K562 (cell line): ENCODE data around the gene SLC37A2. TPM values are rescaled to one million over a fixed set of nuclear protein-coding genes. Genes with fewer than 3 reads are reported as not detected.

Experiments
- ATAC-seq: fragments of 200-7000 bp; cut with Tn5 transposase; 3 replicates; pipeline ENCODE4 v1.9.1; 2020; ENCODE audit warnings: moderate library complexity
- BruUV-seq: library from RNA; stranded (reverse); fragments of 400-500 nt; replicated peaks from 2 replicates; lab custom pipeline; 2021; lab: Mats Ljungman, UMichigan
- CTCF ChIA-PET: fragments of 300-600 bp; formaldehyde crosslinking; extraction: SDS; loops from one replicate; lab custom pipeline; 2021; ENCODE audit warnings: low intra/inter-chr PET ratio; lab: Yijun Ruan, JAX
- POLR2A ChIA-PET: fragments of 300-600, 350-650 bp; sonication (Branson Sonifier 250); formaldehyde crosslinking; extraction: SDS; loops from one replicate; lab custom pipeline; 2021; ENCODE audit warnings: antibody characterized with exemption, inconsistent platforms; lab: Yijun Ruan, JAX
- DNase-seq, 4 experiments: peaks; one replicate each; pipeline versions ENCODE4 v3.0.0 to v3.0.0-alpha.2; 2011 to 2018; ENCODE audit warnings: low spot score in 3 of 4, mixed read lengths in 3 of 4; ENCODE audit errors: extremely low read depth in 1 of 4
- FAIRE-seq: peaks from 2 replicates; lab custom pipeline; 2011; peaks lifted over from hg19 to GRCh38; lab: Jason Lieb, UNC
- H2AFZ ChIP-seq: 2 replicates; pipeline ENCODE4 v1.6.0; 2011; ENCODE audit warnings: low read depth, low read length, control low read depth, inconsistent platforms
- H3K27ac ChIP-seq: fragments of 200-600 bp; 3 replicates; pipeline ENCODE4 v1.8.0; 2011; ENCODE audit warnings: low read depth, mild to moderate bottlenecking, control low read depth, inconsistent platforms, low read length, moderate library complexity, mixed read lengths; ENCODE audit errors: extremely low read depth
- H3K27me3 ChIP-seq, 2 experiments: fragments of 300-600 bp in 1 of 2; 2 replicates in 1 of 2; 3 replicates in 1 of 2; pipeline versions ENCODE4 v1.6.0 to v1.8.0; 2011; ENCODE audit warnings: inconsistent platforms in 2 of 2, low read length in 2 of 2, mild to moderate bottlenecking in 1 of 2, mixed read lengths in 1 of 2, moderate library complexity in 1 of 2; ENCODE audit not compliant: control insufficient read depth in 2 of 2, insufficient read depth in 2 of 2
- H3K36me3 ChIP-seq: fragments of 300-600 bp; 3 replicates; pipeline ENCODE4 v1.8.0; 2011; ENCODE audit warnings: mild to moderate bottlenecking, low read length, inconsistent platforms; ENCODE audit not compliant: control insufficient read depth, insufficient read depth
- H3K4me1 ChIP-seq, 2 experiments: fragments of 200-600 bp in 1 of 2; replicated peaks in 1 of 2; 2 replicates in 1 of 2; 3 replicates in 1 of 2; pipeline versions ENCODE4 v1.5.1 to v1.8.0; 2011; ENCODE audit warnings: inconsistent platforms in 2 of 2, low read length in 2 of 2, mild to moderate bottlenecking in 1 of 2, mixed read lengths in 1 of 2, moderate library complexity in 1 of 2; ENCODE audit not compliant: control insufficient read depth in 2 of 2, insufficient read depth in 2 of 2
- H3K4me2 ChIP-seq: 2 replicates; pipeline ENCODE4 v1.6.1; 2011; ENCODE audit warnings: low read length, control low read depth, inconsistent platforms, mixed read lengths; ENCODE audit not compliant: insufficient read depth
- H3K4me3 ChIP-seq: fragments of 200-600 bp; sonication (generic), shearing (Covaris generic); 2 replicates; pipeline ENCODE4 v1.5.1; 2016; ENCODE audit warnings: control low read depth, inconsistent platforms
- H3K79me2 ChIP-seq: fragments of 200-600 bp; 3 replicates; pipeline ENCODE4 v1.8.0; 2011; ENCODE audit warnings: low read length, inconsistent platforms; ENCODE audit not compliant: control insufficient read depth, insufficient read depth
- H3K9ac ChIP-seq, 2 experiments: 2 replicates each; pipeline versions ENCODE4 v1.6.0 to v1.6.1; 2011; ENCODE audit warnings: low read depth in 2 of 2, low read length in 2 of 2, control low read depth in 1 of 2, inconsistent platforms in 1 of 2, mild to moderate bottlenecking in 1 of 2, mixed read lengths in 1 of 2; ENCODE audit not compliant: insufficient read depth in 1 of 2
- H3K9me1 ChIP-seq: one replicate; pipeline ENCODE4 v1.6.0; 2011; ENCODE audit warnings: inconsistent platforms, mild to moderate bottlenecking, low read length, moderate library complexity; ENCODE audit not compliant: control insufficient read depth, insufficient read depth
- H3K9me3 ChIP-seq: replicated peaks from 2 replicates; pipeline ENCODE4 v1.5.1; 2011; ENCODE audit warnings: low read depth, low read length, inconsistent platforms; ENCODE audit not compliant: control insufficient read depth, insufficient read depth
- H4K20me1 ChIP-seq: replicated peaks from 2 replicates; pipeline ENCODE4 v1.6.1; 2011; ENCODE audit warnings: low read length, inconsistent platforms, mixed read lengths; ENCODE audit not compliant: control insufficient read depth, insufficient read depth
- FOXM1 ChIP-seq, 2 experiments: fragments of 450-650 bp in 1 of 2; sonication (generic) in 1 of 2; formaldehyde crosslinking in 1 of 2; IDR thresholded peaks; 2 replicates each; pipeline versions ENCODE4 v1.6.1 to v1.9.0; 2017 to 2022; ENCODE audit warnings: low read depth in 2 of 2, mild to moderate bottlenecking in 2 of 2, missing genetic modification reagents in 1 of 2, moderate library complexity in 1 of 2
- ILK ChIP-seq: fragments of 450-650 bp; IDR thresholded peaks from 2 replicates; pipeline ENCODE4 v1.6.1; 2016; ENCODE audit warnings: missing genetic modification characterization, low read depth, mild to moderate bottlenecking, missing compliant biosample characterization, moderate library complexity, borderline replicate concordance
- KLF6 ChIP-seq: fragments of 250-450 bp; sonication (Bioruptor Pico); IDR thresholded peaks from 2 replicates; pipeline ENCODE4 v1.4.0; 2020; ENCODE audit warnings: mild to moderate bottlenecking, moderate library complexity, borderline replicate concordance
- MAFF ChIP-seq: IDR thresholded peaks from 2 replicates; pipeline ENCODE4 v1.6.1; 2012; ENCODE audit warnings: low read length, improper control_type of control experiment
- MTA1 ChIP-seq: fragments of 450-650 bp; IDR thresholded peaks from 2 replicates; pipeline ENCODE4 v1.6.1; 2017; ENCODE audit warnings: borderline replicate concordance
- NBN ChIP-seq: fragments of 450-650 bp; IDR thresholded peaks from 2 replicates; pipeline ENCODE4 v1.6.1; 2016; ENCODE audit warnings: low read depth, mild to moderate bottlenecking
- NCOA1 ChIP-seq: fragments of 450-650 bp; IDR thresholded peaks from 2 replicates; pipeline ENCODE4 v1.6.1; 2016; ENCODE audit warnings: low read depth
- TEAD1 ChIP-seq, 2 experiments: fragments of 450-650 bp in 1 of 2; sonication (generic) in 1 of 2; formaldehyde crosslinking; IDR thresholded peaks; 2 replicates each; pipeline versions ENCODE4 v1.4.0 to v1.8.0; 2020 to 2022; ENCODE audit warnings: mild to moderate bottlenecking in 2 of 2, missing genetic modification reagents in 1 of 2
- TRIM28 ChIP-seq: fragments of 450-650 bp; IDR thresholded peaks from 2 replicates; pipeline ENCODE4 v1.6.1; 2017
- YY1 ChIP-seq, 3 experiments: IDR thresholded peaks; 2 replicates each; pipeline ENCODE4 v1.6.1; 2011; ENCODE audit warnings: low read length in 2 of 3, mild to moderate bottlenecking in 2 of 3, moderate library complexity in 2 of 3, borderline replicate concordance in 1 of 3, control low read depth in 1 of 3, low read depth in 1 of 3; ENCODE audit not compliant: insufficient read depth in 3 of 3, insufficient replicate concordance in 2 of 3, control insufficient read depth in 1 of 3, insufficient read length in 1 of 3; ENCODE audit errors: extremely low read depth in 1 of 3
- ZKSCAN1 ChIP-seq: fragments of 150-350 bp; IDR thresholded peaks from 2 replicates; pipeline ENCODE4 v1.6.1; 2016; ENCODE audit warnings: low read depth, low read length
- ZNF76 ChIP-seq: fragments of 250-450 bp; sonication (Bioruptor Pico); IDR thresholded peaks from 2 replicates; pipeline ENCODE4 v1.4.0; 2020; ENCODE audit warnings: mild to moderate bottlenecking, moderate library complexity, borderline replicate concordance
- WGBS: fragments of 100-300 bp; shearing (Covaris generic); methylation state at CpG from one replicate; pipeline ENCODE4 v1.1.6; 2016; ENCODE audit warnings: low coverage, mixed read lengths; ENCODE audit not compliant: insufficient coverage; ENCODE audit errors: missing lambda C conversion rate; 5-methylcytosine and 5-hydroxymethylcytosine counted together
- in situ Hi-C: fragments of 300-500 bp; cut with MboI; formaldehyde crosslinking; loops from 4 replicates; pipeline ENCODE4 v1.15.0; 2018; ENCODE audit warnings: inconsistent platforms, mixed read lengths
- intact Hi-C: fragments of 100-400 bp; cut with micrococcal nuclease; formaldehyde crosslinking; loops from 2 replicates; pipeline ENCODE4 v1.14.2; 2022
- polyA plus RNA-seq, 8 experiments: library from polyadenylated mRNA; depleted of rRNA in 4 of 8; stranded (reverse) in 5 of 8; unstranded in 3 of 8; fragments of >200 nt; fragmentation: Nextera tagmentation in 2 of 8; fragmentation: Illumina TruSeq in 1 of 8; extraction: Ambion mirVana in 2 of 8; extraction: Trizol in 1 of 8; gene quantifications; 2 replicates each; pipeline versions ENCODE4 v1.2.1 to v1.2.3, GENCODE V29; 2011 to 2014; ENCODE audit warnings: inconsistent platforms in 1 of 8, missing spikeins in 1 of 8
- total RNA-seq, 7 experiments: library from RNA; depleted of rRNA in 6 of 7; stranded (reverse); fragments of >200 nt in 6 of 7; fragmentation: Illumina TruSeq in 2 of 7; extraction: Trizol in 2 of 7; gene quantifications; 2 replicates each; pipeline versions ENCODE4 v1.2.1 to v1.2.3, GENCODE V29; 2011 to 2021; ENCODE audit warnings: low replicate concordance in 1 of 7
- TF ChIP-seq, protein P1 (sequence below): fragments of 250-450 bp; sonication (Bioruptor Pico); IDR thresholded peaks from 2 replicates; pipeline ENCODE4 v1.4.0; 2020; ENCODE audit warnings: borderline replicate concordance
- TF ChIP-seq, protein P2 (sequence below), 3 experiments: fragments of 200-800 bp in 1 of 3; sonication (Bioruptor generic) in 1 of 3; sonication (generic) in 1 of 3; formaldehyde crosslinking in 1 of 3; IDR thresholded peaks; 2 replicates each; pipeline versions ENCODE4 v1.6.1 to v1.8.0; 2016 to 2022; ENCODE audit warnings: mild to moderate bottlenecking in 2 of 3, missing compliant biosample characterization in 2 of 3, missing genetic modification characterization in 2 of 3, missing genetic modification reagents in 1 of 3

The SLC37A2 gene
- total and polyA plus RNA-seq, 9 of the 15 experiments (the other 6 are each of a cell fraction or from before 2014, with no cell fraction given): 0.01 to 1.2 (median 0.52) TPM

DNA sequence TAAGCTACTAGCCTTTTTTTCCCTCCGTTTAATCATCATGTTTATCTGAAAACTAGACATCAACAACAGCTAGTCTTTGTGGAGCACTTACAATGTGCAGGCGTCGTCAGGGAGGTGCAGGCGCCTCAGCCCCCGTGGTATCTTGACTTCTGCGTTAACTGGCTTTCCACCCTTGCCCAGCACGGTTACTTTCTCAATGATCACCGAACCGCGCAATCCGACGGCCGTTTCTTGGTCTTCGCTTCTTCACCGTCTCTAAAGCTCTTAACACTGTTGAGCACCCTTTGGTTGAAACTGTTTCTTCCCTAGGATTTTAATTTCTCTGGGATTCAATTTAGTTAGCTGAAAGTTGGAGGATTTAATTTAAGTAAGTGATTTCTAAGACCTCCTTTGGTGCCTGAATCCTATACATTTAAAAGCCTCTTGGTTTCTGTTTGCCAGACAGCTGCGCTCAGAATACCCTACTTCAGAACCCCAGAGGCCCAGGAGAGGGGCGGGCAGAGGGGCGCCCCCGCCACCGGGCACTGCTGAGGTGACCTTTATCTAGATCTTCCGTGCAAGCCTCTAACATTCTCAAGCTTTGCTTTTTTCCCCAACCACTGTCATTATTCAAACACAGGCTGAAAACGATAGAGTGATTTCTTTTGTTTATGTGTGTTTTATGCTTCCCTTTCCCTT, 66.3 kb downstream of the SLC37A2 start:
- FAIRE-seq (no peak), ATAC-seq (no peak)
- H2AFZ ChIP-seq: no peak overlapping the region

DNA sequence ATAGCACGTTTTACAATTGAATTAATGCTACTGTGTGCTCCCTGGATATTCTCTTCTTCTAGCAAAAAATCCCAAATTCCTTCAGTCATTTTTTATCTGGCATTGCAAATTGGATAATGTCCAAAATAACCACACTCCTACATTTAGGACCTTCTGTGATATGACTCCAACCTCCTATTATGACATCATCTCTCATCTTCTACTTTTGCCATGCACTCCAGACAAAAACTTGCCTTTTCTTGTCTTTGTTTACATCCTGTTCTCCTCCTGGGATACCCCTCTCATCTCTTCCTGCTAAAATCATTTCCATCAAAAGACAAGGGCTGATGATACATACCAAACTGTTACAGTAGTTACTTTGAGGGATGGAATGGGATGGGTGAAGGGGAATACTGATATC, 69.0 kb downstream of the SLC37A2 start:
- ATAC-seq (no peak), DNase-seq (no peak), FAIRE-seq (no peak)
- Histone ChIP-seq H3K4me1 (no peaks in the 10 kb centered on the region), H2AFZ (no peak overlapping the region), H3K79me2 (no peaks in the 10 kb centered on the region), H3K27ac (no peak overlapping the region), H3K9me1 (no peaks in the 10 kb centered on the region), H3K4me2 (no peak overlapping the region), H4K20me1 (no peaks in the 10 kb centered on the region), H3K9ac (no peak overlapping the region), H3K4me3 (no peak overlapping the region), H3K27me3 (peaks cover 21 to 30% of the 10 kb centered on the region in 2 experiments), H3K9me3 (no peaks in the 10 kb centered on the region), H3K36me3 (no peaks in the 10 kb centered on the region)
- intact Hi-C loops (no loop called here), in situ Hi-C loops (no loop called here)
- POLR2A ChIA-PET: no interaction called here
- 0% methylated on average over 1 of the region's 1 CpG for WGBS
- no TSS peak for BruUV-seq
- CTCF ChIA-PET: no interaction called here
- TF ChIP-seq YY1 (IDR thresholded peaks at IDR 0.05; ENCODE audit: borderline replicate concordance in 1 of 3, control insufficient read depth in 1 of 3, extremely low read depth in 1 of 3, insufficient read depth in 3 of 3, insufficient read length in 1 of 3, insufficient replicate concordance in 2 of 3, low read depth in 1 of 3, low read length in 2 of 3) (no peak), ILK (tag) (no peak), ZKSCAN1 (no peak), ZNF76 (CRISPR knock-in tag) (no peak), NBN (no peak)
- TF ChIP-seq, protein P1, sequence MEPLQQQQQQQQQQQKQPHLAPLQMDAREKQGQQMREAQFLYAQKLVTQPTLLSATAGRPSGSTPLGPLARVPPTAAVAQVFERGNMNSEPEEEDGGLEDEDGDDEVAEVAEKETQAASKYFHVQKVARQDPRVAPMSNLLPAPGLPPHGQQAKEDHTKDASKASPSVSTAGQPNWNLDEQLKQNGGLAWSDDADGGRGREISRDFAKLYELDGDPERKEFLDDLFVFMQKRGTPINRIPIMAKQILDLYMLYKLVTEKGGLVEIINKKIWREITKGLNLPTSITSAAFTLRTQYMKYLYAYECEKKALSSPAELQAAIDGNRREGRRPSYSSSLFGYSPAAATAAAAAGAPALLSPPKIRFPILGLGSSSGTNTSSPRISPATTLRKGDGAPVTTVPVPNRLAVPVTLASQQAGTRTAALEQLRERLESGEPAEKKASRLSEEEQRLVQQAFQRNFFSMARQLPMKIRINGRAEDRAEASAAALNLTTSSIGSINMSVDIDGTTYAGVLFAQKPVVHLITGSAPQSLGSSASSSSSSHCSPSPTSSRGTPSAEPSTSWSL (CRISPR knock-in tag): no peak
- TF ChIP-seq, protein P2, sequence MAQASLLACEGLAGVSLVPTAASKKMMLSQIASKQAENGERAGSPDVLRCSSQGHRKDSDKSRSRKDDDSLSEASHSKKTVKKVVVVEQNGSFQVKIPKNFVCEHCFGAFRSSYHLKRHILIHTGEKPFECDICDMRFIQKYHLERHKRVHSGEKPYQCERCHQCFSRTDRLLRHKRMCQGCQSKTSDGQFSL (CRISPR knock-in tag; IDR thresholded peaks at IDR 0.05): no peak
- TF ChIP-seq, protein P2 (tag; IDR thresholded peaks at IDR 0.05): no peak

More for the DNA sequence above, 66.3 kb downstream of the SLC37A2 start:
- WGBS: 17% methylated on average over 22 of the region's 22 CpGs
- Histone ChIP-seq H3K79me2 (no peaks in the 10 kb centered on the region), H3K4me1 (no peaks in the 10 kb centered on the region), H4K20me1 (no peaks in the 10 kb centered on the region), H3K4me3 (no peak overlapping the region), H3K9ac (no peak overlapping the region; a peak in 1 of 4 replicates), H3K36me3 (no peaks in the 10 kb centered on the region), H3K27me3 (peaks cover 22 to 29% of the 10 kb centered on the region in 2 experiments), H3K9me1 (no peaks in the 10 kb centered on the region), H3K27ac (no peak overlapping the region), H3K4me2 (0 out of 2 replicates have a peak overlapping the region, but pooled peaks have one; percentile 16), H3K9me3 (no peaks in the 10 kb centered on the region)
- in situ Hi-C loops (no loop called here), intact Hi-C loops (no loop called here)
- TF ChIP-seq MTA1: no peak
- TF ChIP-seq FOXM1 (IDR thresholded peaks at IDR 0.05; ENCODE audit: low read depth): no peak
- TF ChIP-seq FOXM1 (CRISPR knock-in tag; IDR thresholded peaks at IDR 0.05; ENCODE audit: low read depth): no peak
- no peak for TF ChIP-seq MAFF
- no peak for TF ChIP-seq TEAD1 (CRISPR knock-in tag; IDR thresholded peaks at IDR 0.05)
- TF ChIP-seq TRIM28: no peak
- no peak for TF ChIP-seq NCOA1
- TF ChIP-seq KLF6 (CRISPR knock-in tag): no peak
- BruUV-seq: no TSS peak
- DNase-seq: no peak
- POLR2A ChIA-PET: no interaction called here
- CTCF ChIA-PET: no interaction called here
